GM18520 (cell line): ENCODE measurements around the gene ST6GAL1.
A peak's percentile ranks its signal among the peaks of the same experiment; 100 is the strongest.
"Not testable (repeated sequence)": the region's sequence is repeated elsewhere in the genome, so short reads cannot be mapped to it uniquely, and the experiment has no call there.

ENCODE experiments used
- ATAC-seq: cut with Tn5 transposase; IDR thresholded peaks from one replicate; pipeline ENCODE4 v1.9.1; 2021; ENCODE audit not compliant: unreplicated experiment

ST6GAL1 gene

DNA sequence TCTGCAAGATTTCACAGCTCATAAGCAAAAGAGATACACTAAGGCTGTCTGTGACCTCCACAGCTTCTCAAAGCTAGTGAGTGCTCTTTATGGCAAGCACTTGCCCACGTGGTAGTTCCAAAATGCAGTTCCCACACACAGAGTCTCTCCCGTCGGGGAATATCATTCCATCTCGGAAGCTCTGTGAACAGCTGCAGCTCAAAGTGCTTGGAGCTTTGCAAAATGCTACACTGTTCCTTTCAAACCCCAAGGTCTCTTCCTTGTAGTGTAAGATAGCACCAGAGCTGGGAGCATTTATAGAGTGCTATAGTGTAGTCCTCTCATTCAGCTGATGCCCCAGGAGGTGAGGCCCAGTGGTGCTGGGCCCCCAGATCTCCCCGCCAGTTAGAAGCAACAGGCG is 36.1 kb downstream of the ST6GAL1 start:
- ATAC-seq: no peak

DNA sequence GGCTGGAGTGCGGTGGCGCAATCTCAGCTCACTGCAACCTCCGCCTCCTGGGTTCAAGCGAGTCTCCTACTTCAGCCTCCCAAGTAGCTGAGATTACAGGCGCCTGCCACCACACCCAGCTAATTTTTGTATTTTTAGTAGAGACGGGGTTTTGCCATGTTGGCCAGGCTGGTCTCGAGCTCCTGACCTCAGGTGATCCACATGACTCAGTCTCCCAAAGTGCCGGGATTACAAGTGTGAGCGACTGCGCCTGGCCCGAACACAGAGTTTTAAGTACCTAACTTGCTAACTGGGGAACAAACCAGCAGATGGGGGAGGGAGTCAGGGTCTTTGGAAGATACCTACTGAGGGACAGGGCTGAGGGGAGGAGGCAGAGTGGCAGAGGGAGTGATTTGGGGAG is 36.9 kb downstream of the ST6GAL1 start:
- ATAC-seq: not testable (repeated sequence)

DNA sequence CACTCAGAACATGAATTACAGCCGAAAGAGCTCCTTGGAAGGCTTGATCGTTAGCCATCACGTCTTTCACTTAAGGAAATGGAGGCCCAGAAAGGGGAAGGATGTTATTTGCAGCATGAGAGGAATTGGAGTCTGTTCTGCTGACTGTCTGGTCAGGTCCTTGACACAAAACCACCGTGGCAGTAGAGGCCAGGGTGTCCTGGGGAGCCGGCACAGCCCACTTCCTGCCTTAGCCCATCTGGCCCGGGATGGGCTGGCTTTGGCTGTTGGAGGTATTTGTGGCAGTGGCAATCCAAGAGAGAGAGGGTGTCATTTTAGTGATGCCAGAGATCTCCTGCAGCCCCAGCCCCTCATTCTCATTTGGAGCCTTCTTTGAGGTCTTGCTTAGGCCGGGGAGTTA is 37.4 kb downstream of the ST6GAL1 start:
- no peak for ATAC-seq

DNA sequence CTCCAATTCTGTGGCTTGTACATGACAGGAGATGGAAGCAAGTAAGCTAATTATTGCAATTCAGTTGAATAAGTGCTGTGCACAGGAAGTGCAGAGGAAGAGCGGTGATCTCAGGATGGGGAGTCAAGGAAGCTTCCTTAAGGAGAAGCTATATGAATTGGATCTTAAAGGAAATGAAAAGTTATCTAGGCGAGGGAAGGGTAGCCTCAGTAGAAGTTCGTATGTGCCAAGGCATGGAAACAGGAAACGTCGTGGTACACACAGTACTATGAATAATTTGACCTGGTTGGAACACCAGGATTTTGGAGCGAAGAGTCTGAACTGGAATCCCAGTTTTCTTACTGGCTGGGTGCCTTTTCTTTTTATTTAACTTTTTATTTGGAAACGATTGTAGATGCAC is 39.3 kb downstream of the ST6GAL1 start:
- ATAC-seq: no peak

DNA sequence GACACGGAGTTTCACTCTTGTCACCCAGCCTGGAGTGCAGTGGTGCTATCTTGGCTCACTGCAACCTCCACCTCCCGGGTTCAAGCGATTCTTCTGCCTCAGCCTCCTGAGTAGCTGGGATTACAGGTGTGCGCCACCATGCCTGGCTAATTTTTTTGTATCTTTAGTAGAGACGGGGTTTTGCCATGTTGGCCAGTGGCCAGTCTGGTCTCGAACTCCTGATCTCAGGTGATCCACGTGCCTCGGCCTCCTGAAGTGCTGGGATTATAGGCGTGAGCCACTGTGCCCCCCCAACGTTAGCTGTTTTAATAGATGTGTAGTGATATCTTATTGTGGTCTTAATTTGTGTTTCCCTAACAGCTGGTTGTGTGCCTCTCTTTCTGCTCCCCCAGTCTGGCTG is 40.8 kb downstream of the ST6GAL1 start:
- ATAC-seq: not testable (repeated sequence)

DNA sequence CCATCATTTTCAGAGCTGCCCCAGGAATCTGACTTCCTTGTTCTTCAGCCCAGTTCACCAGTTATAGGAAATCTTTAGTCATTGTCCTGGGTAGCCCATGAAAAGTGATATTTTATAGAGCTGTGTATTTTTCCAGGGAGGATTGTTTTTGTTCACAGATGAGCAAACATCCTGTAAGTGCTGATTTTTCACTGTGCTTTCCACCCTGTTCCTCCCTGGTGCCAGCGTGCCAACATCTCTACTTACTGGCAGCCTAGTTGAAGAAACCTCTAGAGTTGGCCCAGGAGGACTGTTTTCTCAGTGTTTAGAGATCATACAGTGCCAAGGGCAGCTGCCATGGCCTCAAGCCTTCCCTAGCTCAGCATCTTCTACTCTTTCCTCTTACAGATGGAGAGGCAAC is 41.3 kb downstream of the ST6GAL1 start:
- no peak for ATAC-seq

DNA sequence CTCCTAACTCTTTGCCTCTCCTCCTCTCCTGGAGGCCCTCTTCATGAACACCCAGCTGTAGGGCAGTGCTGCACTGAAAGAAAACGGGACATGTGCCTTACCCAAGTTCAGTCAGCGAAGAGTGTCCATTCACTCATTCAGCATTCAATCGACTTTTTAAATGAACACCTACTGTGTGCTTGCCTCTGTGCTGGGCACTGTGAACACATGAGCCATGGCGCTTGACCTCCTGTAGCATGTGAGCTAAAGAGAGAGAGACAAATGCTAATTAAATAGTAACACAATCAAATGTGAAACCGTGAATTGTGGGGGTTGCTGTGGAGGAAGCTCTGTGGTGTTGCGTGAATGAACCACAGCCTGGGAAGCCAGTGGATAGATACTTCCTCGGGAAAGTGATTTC is 43.4 kb downstream of the ST6GAL1 start:
- no peak for ATAC-seq

DNA sequence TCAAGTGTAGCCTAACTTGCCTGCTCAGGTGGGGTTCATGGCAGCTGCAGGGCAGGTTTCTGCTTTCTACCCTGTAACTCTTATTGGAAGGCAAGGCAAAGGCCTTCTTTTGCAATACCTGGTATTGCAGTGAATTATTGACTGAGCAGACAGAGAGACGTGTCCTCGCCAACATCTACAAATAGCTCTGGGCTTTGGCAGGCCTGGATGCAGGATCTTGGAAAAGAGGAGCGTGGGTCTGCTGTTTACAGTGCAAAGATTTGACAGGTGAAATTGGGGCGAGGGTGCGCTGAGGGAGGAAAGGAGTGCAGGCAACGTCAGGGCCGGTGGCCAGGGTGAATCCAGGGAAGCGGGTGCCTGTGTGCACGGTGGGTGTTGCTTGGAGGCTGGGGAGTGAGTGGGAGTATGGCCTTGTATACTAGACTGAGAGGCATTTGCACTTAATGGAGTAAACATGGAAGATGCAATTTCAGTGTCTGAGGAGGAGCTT is 44.5 kb downstream of the ST6GAL1 start:
- ATAC-seq: no peak

DNA sequence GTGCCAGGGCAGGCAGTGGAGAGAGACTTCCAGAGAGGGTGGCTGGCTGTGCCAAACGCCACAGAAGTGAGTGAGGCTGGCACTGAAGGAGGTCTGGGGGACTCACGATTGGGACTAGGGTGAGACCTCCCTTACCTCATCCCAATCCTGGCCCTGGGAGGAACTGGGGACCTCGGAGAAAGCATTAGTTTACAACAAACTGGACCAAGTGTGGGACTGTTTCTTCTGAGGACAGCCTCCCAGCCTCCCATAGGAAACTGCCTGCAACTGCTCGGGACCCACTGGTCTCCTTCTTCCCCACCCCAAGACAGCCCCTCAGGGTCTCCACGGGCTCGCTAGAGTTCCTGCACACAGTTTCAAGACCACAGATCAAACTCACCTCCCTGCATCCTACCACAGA is 45.4 kb downstream of the ST6GAL1 start:
- no peak for ATAC-seq

DNA sequence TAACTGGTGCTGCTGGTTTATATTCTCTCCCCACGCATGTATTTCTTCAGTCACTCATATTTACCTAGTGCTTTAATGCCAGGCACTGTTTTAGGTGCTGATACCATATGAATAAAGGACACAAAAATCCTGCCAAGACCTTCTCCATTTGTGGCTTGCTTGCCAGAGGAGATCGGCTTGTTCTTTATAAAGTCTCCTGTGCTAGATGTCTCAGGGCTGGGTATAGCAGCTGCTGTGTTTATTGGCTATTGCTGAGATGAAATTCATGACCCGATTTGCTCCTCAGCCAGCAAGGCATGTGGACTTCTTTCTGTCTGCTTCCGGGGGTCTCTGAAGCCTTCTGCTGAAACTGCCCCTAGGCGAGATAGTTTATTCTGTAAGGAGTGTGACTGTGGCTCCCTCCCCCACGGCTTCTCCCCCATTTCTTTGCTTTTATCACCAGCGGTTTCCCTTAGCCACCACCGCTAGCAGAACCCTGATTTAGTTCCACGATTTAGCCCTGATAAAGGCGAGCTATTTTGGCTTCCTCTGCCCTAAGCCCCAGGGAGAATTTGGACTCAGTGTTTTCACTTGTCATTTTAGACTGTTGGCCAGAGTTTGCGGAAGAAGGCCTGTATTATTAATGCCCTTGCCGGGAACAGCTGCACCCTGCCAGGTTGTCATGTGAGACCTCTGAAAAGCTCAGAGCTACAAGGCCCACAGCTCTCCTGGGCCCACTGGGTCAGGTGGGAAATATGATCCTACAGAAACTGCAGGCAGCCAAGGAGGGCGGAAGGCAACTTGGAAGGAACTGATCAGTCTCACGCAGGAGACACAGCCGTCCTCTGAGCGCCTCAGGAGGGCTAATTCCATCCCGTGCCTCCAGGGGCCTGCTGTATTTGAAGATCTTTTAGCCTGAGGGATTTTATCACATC is 46.8 kb downstream of the ST6GAL1 start:
- no peak for ATAC-seq

DNA sequence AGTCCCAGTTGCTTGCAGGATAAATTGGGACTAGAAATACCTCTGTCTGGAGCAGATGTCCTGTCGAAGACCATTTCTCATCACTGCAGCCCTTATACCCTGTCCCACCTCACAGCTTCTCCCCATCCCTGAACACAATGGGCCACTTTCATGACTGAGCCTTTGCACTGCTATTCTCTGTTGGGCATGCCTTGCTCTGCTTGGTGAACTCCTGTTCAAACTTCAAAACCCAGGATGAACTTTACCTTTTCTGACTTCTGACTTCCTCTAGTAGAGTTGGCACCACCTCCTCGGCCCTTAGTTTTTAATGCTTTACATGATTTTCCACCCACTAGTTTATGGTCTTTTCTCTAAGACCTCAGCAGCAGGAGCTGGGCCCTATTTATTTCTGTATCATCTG is 48.4 kb downstream of the ST6GAL1 start:
- no peak for ATAC-seq

DNA sequence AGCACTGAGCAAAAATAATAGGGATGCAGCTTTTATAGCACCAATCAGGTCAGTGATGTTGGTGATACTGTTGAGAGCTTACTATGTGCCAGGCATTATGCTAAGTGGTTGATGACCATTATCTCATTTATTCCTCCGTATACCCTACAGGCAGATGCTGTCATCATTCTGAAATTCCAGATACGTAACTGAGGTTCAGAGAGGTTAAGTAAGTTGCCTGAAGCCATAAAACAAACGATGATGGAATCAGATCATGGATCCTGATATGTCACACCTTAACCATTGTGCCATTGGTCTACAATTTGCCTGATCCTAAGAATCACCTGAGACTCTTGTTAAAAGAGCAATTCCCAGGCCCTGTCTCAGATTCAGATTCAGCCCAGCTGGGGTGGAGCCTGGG is 49.5 kb downstream of the ST6GAL1 start:
- no peak for ATAC-seq

DNA sequence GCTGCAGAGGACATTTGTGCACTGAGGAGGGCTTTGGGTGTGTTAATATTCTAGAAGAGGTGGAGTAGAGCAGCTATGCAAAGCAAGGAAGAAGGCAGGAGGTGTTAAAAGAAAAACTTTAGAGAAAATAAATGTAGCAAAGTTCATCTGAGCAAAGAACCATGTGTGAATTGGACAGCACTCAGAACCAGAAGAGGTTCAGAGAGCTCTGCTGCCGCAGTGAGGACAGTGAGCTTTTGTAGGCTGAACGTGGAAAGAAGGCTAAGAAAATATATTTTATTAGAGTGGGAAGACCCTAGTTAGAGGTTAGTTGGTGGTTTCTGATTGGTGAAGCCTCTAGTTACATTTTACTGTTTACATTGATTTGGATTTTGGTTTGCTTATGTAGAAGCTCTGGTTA is 50.7 kb downstream of the ST6GAL1 start:
- ATAC-seq: no peak

DNA sequence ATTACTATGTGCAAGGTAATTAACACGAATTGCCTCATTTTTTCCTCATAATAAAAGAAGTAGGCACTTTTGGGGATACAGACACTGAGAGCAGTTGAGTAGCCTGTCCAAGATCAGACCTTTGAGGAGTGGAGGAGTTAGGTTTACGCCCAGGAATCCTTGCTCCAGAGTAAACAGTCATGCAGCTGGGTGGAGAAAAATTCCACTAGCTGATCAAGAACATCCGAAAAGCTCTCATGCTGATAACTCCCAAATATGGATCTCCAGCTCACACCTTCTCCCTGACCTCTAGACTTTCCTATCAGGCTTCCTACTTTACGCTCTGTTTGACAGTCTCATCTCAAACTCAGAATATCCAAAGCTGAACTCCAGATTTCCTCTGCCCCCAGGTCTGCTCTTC is 53.3 kb downstream of the ST6GAL1 start:
- no peak for ATAC-seq

DNA sequence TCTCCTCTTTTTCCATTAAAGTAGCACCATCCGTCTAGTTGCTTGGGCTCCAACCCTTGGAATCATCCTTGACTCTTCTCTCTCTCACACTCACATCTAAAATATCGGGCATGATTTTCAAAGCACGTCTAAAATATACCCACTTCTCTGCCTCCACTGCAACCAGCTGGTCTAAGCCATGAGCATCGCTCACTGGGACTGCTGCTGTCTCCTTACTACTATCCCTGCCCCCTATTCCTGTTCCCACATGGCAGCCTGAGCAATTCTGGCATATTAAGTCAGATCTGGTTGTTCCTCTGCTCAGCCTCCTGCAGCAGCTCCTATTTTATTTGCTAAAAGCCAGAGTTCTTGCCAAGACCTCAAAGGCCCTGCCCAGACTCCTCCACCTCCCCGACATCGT is 53.7 kb downstream of the ST6GAL1 start:
- no peak for ATAC-seq

DNA sequence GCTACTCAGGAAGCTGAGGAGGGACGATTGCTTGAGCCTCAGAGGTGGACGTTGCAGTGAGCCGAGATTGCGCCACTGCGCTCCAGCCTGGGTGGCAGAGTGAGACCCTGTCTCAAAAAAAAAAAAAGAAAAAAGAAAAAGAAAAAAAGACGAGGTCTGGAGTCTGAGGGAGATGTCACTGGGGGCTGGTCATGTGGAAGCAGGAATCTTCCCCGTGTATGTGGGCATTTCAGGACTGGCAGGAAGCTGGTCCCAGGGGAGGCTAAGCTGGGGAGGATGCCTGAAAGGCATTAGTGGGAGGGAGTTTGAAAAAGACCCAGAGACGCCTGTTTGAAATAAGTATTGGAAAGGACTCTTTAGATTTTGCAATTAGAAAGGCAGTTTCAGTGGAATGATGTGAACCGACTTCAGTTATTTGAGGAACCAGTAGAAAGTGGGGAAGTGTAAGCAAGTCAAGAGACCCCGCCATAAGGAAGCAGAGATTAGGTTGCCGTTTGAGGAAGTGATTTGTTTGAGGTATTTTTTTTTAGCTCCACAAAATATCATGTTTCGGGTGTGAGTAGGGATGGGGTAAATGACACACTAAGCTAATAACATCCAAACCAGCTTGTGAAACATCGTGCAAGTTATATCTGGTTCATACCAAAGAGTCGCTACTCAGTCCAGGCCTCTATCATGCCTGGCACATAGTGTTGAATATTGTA is 55.5 kb downstream of the ST6GAL1 start:
- peak; percentile 32 for ATAC-seq

DNA sequence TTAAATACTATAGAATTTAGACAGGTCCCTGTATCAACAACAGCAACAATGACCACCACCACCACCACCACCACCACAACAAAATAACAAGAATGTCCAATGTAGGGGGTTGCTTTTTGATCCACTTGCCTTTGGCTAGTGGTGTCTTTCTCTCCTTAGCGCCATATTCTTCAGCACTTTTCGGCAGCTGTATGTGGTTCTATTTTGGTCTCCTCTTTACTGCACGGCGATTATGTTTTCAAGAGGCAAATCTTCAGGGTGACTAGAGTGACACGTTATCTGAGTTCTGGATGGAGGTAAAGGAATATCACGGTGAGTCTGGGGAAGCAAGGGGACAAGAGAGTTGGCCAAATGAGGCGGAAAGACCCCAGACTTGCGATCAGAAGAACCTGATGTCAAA is 56.1 kb downstream of the ST6GAL1 start:
- ATAC-seq: no peak

DNA sequence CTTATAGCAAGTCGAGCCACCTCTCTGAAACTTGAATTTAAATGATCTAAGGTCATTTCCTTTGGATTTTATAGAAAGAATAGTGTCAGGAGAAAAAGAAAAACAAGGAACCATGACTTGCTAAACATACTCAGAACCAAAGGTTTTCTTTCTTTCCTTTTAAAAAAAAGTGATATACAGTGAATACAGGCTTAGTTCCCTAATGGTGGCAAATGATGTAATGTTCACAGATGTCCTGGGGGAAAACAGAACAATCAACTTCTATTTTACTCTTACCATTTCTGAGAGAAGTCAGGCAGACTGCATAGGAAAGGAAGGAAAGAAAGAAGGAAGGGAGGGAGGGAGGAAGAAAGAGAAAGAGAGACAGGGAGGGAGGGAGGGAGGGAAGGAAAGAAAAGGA is 56.5 kb downstream of the ST6GAL1 start:
- no peak for ATAC-seq

DNA sequence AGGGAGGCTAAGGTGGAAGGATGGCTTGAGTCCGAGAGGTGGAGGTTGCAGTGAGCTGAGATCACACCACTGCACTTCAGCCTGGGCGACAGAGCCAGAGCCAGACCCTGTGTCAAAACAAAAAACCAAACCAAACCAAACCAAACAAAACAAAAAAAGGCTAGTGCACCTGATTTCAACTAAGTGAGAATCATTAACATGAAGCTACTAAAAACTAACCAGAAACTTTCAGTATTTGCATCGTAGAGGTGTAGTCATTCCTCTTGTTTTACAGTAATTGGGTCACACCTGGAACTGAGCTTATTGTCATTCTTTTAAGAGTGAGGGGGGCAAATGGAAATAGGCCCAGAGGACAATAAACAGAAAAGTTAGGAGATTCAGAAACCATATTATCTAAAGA is 58.5 kb downstream of the ST6GAL1 start:
- peak; percentile 75 for ATAC-seq

DNA sequence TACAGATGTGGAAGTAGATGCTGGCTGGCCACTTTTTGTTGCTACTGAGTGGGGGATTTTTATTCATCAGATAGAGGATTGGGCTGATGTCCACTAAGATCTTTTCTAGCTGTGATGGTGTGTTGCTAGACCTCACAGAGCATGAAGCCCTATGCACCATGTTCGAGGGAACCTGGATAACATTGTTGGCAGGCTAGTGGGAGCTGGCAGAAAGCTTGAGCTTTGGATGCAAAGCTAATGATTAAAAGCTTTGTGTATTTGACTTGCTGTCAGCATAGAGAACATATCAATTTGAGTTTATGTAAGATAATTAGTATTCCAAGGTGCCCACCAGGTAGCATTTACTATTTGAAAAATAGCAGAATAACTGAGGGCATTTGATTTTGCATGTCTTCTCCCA is 59.1 kb downstream of the ST6GAL1 start:
- no peak for ATAC-seq

DNA sequence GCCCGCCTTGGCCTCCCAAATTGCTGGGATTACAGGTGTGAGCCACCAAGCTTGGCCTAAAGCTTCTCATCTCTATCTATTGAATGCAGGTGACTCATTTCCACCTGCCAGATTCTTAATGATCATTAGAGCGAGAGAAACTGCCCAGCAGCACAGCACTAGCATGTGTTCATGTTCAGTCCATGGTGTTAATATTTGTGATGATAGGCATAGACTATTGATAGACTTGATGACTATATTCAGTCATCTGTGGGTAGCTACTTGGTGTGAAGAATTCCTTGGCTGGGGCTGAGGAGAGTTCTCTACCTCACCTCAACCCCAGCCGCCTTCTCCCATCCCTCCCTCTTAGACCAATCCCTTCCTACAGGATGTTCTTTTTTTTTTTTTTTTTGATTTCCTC is 60.0 kb downstream of the ST6GAL1 start:
- no peak for ATAC-seq

DNA sequence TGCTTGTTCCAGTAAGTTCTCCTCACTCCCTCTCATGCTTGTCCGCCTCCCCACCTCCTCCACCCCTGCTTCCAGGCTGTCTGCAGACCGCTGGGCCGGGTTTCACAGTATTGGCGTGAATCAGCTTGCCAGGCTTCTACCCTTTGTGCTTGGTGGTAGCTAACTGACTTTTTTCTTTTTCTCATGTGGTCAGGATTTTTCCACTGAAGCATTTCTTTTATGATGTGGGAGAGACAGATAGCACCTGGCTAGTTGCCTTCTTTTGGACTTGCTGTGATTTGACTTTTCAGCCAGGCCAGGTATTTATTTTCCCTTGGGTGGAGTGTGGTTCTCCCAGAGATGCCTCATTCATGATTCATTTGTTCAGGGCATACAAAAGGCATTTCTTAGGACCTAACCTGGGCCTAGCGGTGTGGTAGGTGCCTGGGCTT is 60.6 kb downstream of the ST6GAL1 start:
- no peak for ATAC-seq
